Trophoblast cell (in vitro differentiated cells and primary cell): ENCODE results near the gene LRRC1.

Experiments used
- DNase-seq, 2 donors: peaks; one replicate each; pipeline ENCODE4 v3.0.0-alpha.2; 2016
- H2AFZ ChIP-seq: 2 replicates; pipeline ENCODE4 v1.6.1; 2013; ENCODE audit warnings: low read length, moderate library complexity, mild to moderate bottlenecking; ENCODE audit not compliant: insufficient read depth, poor library complexity
- H2AK5ac ChIP-seq: 2 replicates; pipeline ENCODE4 v1.6.1; 2013; ENCODE audit warnings: mild to moderate bottlenecking, low read length
- H2BK120ac ChIP-seq: 2 replicates; pipeline ENCODE4 v1.6.1; 2013; ENCODE audit warnings: low read length, mild to moderate bottlenecking, moderate library complexity; ENCODE audit not compliant: insufficient read depth, poor library complexity
- H2BK12ac ChIP-seq: 2 replicates; pipeline ENCODE4 v1.6.1; 2013; ENCODE audit warnings: mild to moderate bottlenecking, low read length, moderate library complexity
- H2BK5ac ChIP-seq: 2 replicates; pipeline ENCODE4 v1.6.1; 2013; ENCODE audit warnings: low read length, low read depth, moderate library complexity, mild to moderate bottlenecking; ENCODE audit not compliant: poor library complexity
- H3K14ac ChIP-seq: 2 replicates; pipeline ENCODE4 v1.6.1; 2013; ENCODE audit warnings: mild to moderate bottlenecking, low read length
- H3K18ac ChIP-seq: 2 replicates; pipeline ENCODE4 v1.6.1; 2013; ENCODE audit warnings: mild to moderate bottlenecking, low read length
- H3K23ac ChIP-seq: 2 replicates; pipeline ENCODE4 v1.6.1; 2013; ENCODE audit warnings: low read length
- H3K27ac ChIP-seq: 2 replicates; pipeline ENCODE4 v1.5.1; 2013; ENCODE audit warnings: low read depth, mild to moderate bottlenecking, inconsistent platforms, low read length, moderate library complexity
- H3K27me3 ChIP-seq: 2 replicates; pipeline ENCODE4 v1.6.1; 2013; ENCODE audit warnings: inconsistent platforms, mild to moderate bottlenecking, low read length, moderate library complexity; ENCODE audit not compliant: insufficient read depth
- H3K36me3 ChIP-seq, 2 experiments: 1 replicate in 1 of 2; 2 replicates in 1 of 2; pipeline ENCODE4 v1.6.1; 2013; ENCODE audit warnings: low read length in 2 of 2, mild to moderate bottlenecking in 2 of 2, moderate library complexity in 1 of 2; ENCODE audit not compliant: insufficient read depth in 2 of 2, control insufficient read depth in 1 of 2
- H3K4ac ChIP-seq: 2 replicates; pipeline ENCODE4 v1.6.1; 2013; ENCODE audit warnings: low read depth, mild to moderate bottlenecking, low read length, moderate library complexity
- H3K4me1 ChIP-seq, 2 experiments: 1 replicate in 1 of 2; 2 replicates in 1 of 2; pipeline ENCODE4 v1.6.1; 2013; ENCODE audit warnings: low read length in 2 of 2, mild to moderate bottlenecking in 2 of 2, moderate library complexity in 1 of 2; ENCODE audit not compliant: insufficient read depth in 2 of 2, control insufficient read depth in 1 of 2
- H3K4me2 ChIP-seq: 2 replicates; pipeline ENCODE4 v1.6.1; 2013; ENCODE audit warnings: inconsistent platforms, mild to moderate bottlenecking, low read length, moderate library complexity
- H3K4me3 ChIP-seq: 2 replicates; pipeline ENCODE4 v1.5.1; 2013; ENCODE audit warnings: mild to moderate bottlenecking, low read depth, low read length, inconsistent platforms
- H3K79me1 ChIP-seq: one replicate; pipeline ENCODE4 v1.6.1; 2013; ENCODE audit warnings: low read length
- H3K79me2 ChIP-seq: 2 replicates; pipeline ENCODE4 v1.6.1; 2013; ENCODE audit warnings: low read length, mild to moderate bottlenecking; ENCODE audit not compliant: control insufficient read depth, insufficient read depth, poor library complexity
- H3K9ac ChIP-seq: 2 replicates; pipeline ENCODE4 v1.6.1; 2013; ENCODE audit warnings: mild to moderate bottlenecking, low read length
- H3K9me3 ChIP-seq: 2 replicates; pipeline ENCODE4 v1.6.1; 2013; ENCODE audit warnings: low read depth, mild to moderate bottlenecking, control low read depth, inconsistent platforms, low read length; ENCODE audit not compliant: insufficient read depth
- H4K12ac ChIP-seq: 2 replicates; pipeline ENCODE4 v1.6.1; 2013; ENCODE audit warnings: low read depth, mild to moderate bottlenecking, low read length, moderate library complexity
- H4K8ac ChIP-seq: 2 replicates; pipeline ENCODE4 v1.6.1; 2013; ENCODE audit warnings: low read depth, mild to moderate bottlenecking, low read length, moderate library complexity
- H4K91ac ChIP-seq: one replicate; pipeline ENCODE4 v1.6.1; 2013; ENCODE audit warnings: low read depth, mild to moderate bottlenecking, low read length, moderate library complexity
- WGBS: extraction: QIAGEN DNeasy Blood & Tissue Kit; methylation state at CpG from one replicate; pipeline ENCODE4 v1.1.7; 2013; ENCODE audit warnings: missing lambda C conversion rate; ENCODE audit not compliant: insufficient read length, insufficient coverage; ENCODE audit errors: extremely low coverage; 5-methylcytosine and 5-hydroxymethylcytosine counted together

Gene LRRC1

GRCh38 chr6:53930330-53930729 is 135.5 kb downstream of the LRRC1 start:
- no peak overlapping the region for H4K12ac ChIP-seq
- H3K4me2 ChIP-seq, result no peak overlapping the region
- no peak overlapping the region for H3K23ac ChIP-seq
- WGBS, result no CpG with 5 or more reads among the region's 1 CpG
- peaks cover 7 to 10% of the 10 kb centered on the region in 2 experiments for H3K36me3 ChIP-seq
- no peak overlapping the region for H4K91ac ChIP-seq
- peaks cover 20% of the 10 kb centered on the region for H3K79me1 ChIP-seq
- no peak overlapping the region for H3K27ac ChIP-seq
- H3K18ac ChIP-seq, result no peak overlapping the region
- H2AK5ac ChIP-seq, result no peak overlapping the region
- no peak overlapping the region for H3K4me3 ChIP-seq
- peaks cover 7 to 33% of the 10 kb centered on the region in 2 experiments for H3K4me1 ChIP-seq
- H2BK5ac ChIP-seq, result no peak overlapping the region
- no peak overlapping the region for H3K14ac ChIP-seq
- H3K79me2 ChIP-seq, result no peaks in the 10 kb centered on the region
- no peak overlapping the region for H3K9ac ChIP-seq
- no peak overlapping the region for H2BK120ac ChIP-seq
- no peak overlapping the region for H2BK12ac ChIP-seq
- H3K4ac ChIP-seq, result no peak overlapping the region
- H2AFZ ChIP-seq, result no peak overlapping the region
- H3K9me3 ChIP-seq, result no peaks in the 10 kb centered on the region
- no peak for DNase-seq
- H3K27me3 ChIP-seq, result no peaks in the 10 kb centered on the region
- H4K8ac ChIP-seq, result no peak overlapping the region

- H4K8ac ChIP-seq, result no peak overlapping the region
- H3K36me3 ChIP-seq, result peaks cover 4 to 10% of the 10 kb centered on the region in 2 experiments
- no peak overlapping the region for H4K91ac ChIP-seq
- no peak overlapping the region for H3K4me3 ChIP-seq
- H3K27me3 ChIP-seq, result no peaks in the 10 kb centered on the region
- no peak overlapping the region for H3K27ac ChIP-seq
- no peak overlapping the region for H3K14ac ChIP-seq
- no peak overlapping the region for H3K4ac ChIP-seq
- H3K4me2 ChIP-seq, result no peak overlapping the region
- no peaks in the 10 kb centered on the region for H3K79me2 ChIP-seq
- H3K9ac ChIP-seq, result no peak overlapping the region
- no peak overlapping the region for H2BK120ac ChIP-seq
- H3K79me1 ChIP-seq, result peaks cover 20% of the 10 kb centered on the region
- H2BK12ac ChIP-seq, result no peak overlapping the region
- no peak overlapping the region for H2AK5ac ChIP-seq
- H2BK5ac ChIP-seq, result no peak overlapping the region
- peaks cover 2 to 27% of the 10 kb centered on the region in 2 experiments for H3K4me1 ChIP-seq
- no peak overlapping the region for H3K23ac ChIP-seq
- no peak overlapping the region for H2AFZ ChIP-seq
- no CpG with 5 or more reads among the region's 3 CpGs for WGBS
- no peak overlapping the region for H3K18ac ChIP-seq
- DNase-seq, result peak in 1 of 2 donors; percentile 10
- H3K9me3 ChIP-seq, result no peaks in the 10 kb centered on the region
- H4K12ac ChIP-seq, result no peak overlapping the region
Observed at GRCh38 chr6:53931086-53931485, 136.3 kb downstream of the LRRC1 start.

DNA sequence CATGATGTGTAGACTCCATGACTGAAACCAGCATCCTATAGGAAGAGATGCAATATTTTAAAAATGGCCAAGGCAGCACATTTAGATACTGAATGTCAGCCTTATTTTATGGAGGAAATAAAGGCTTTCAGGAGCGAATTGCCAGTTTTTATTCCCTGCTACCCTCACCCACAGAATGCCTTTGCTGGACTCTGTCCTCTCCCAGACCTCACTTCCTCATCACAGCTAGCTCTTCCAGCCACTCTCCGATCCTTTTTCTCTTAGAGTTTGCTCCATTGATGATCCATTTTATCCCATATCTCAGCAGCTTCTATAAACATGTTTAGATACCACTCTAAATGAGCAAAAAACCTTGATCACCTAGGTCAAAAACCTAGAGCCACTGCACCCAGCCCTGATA is 137.7 kb downstream of the LRRC1 start:
- no peak overlapping the region for H3K18ac ChIP-seq
- peaks cover 17% of the 10 kb centered on the region for H3K79me1 ChIP-seq
- no peak overlapping the region for H3K14ac ChIP-seq
- H2AK5ac ChIP-seq, result no peak overlapping the region
- H3K4me3 ChIP-seq, result no peak overlapping the region
- H4K8ac ChIP-seq, result no peak overlapping the region
- H2BK120ac ChIP-seq, result no peak overlapping the region
- H3K9ac ChIP-seq, result no peak overlapping the region
- no peak overlapping the region for H3K4me2 ChIP-seq
- WGBS, result no CpG with 5 or more reads among the region's 2 CpGs
- H3K4me1 ChIP-seq, result peaks cover 2 to 23% of the 10 kb centered on the region in 2 experiments
- no peak overlapping the region for H4K91ac ChIP-seq
- H3K23ac ChIP-seq, result no peak overlapping the region
- H3K27me3 ChIP-seq, result no peaks in the 10 kb centered on the region
- H3K27ac ChIP-seq, result no peak overlapping the region
- H3K79me2 ChIP-seq, result no peaks in the 10 kb centered on the region
- peaks cover 4 to 10% of the 10 kb centered on the region in 2 experiments for H3K36me3 ChIP-seq
- no peak overlapping the region for H2AFZ ChIP-seq
- H4K12ac ChIP-seq, result no peak overlapping the region
- no peak overlapping the region for H2BK12ac ChIP-seq
- no peak overlapping the region for H2BK5ac ChIP-seq
- no peak overlapping the region for H3K4ac ChIP-seq
- DNase-seq, result no peak
- no peaks in the 10 kb centered on the region for H3K9me3 ChIP-seq

GRCh38 chr6:53934023-53934422 is 139.2 kb downstream of the LRRC1 start:
- no peaks in the 10 kb centered on the region for H3K79me2 ChIP-seq
- no CpG with 5 or more reads among the region's 6 CpGs for WGBS
- H4K91ac ChIP-seq, result no peak overlapping the region
- H4K8ac ChIP-seq, result no peak overlapping the region
- no peak overlapping the region for H2BK120ac ChIP-seq
- no peak overlapping the region for H3K14ac ChIP-seq
- H2BK5ac ChIP-seq, result no peak overlapping the region
- no peak overlapping the region for H3K23ac ChIP-seq
- peaks cover 2 to 16% of the 10 kb centered on the region in 2 experiments for H3K4me1 ChIP-seq
- no peak overlapping the region for H3K4me2 ChIP-seq
- H3K9me3 ChIP-seq, result no peaks in the 10 kb centered on the region
- no peak overlapping the region for H4K12ac ChIP-seq
- H3K4ac ChIP-seq, result no peak overlapping the region
- H3K36me3 ChIP-seq, result peaks cover 4 to 10% of the 10 kb centered on the region in 2 experiments
- no peak overlapping the region for H3K9ac ChIP-seq
- peak; percentile 12 to 75 for DNase-seq
- H3K27me3 ChIP-seq, result no peaks in the 10 kb centered on the region
- peaks cover 12% of the 10 kb centered on the region for H3K79me1 ChIP-seq
- H3K18ac ChIP-seq, result no peak overlapping the region
- H2AK5ac ChIP-seq, result no peak overlapping the region
- peak overlapping the region; percentile 26 for H3K27ac ChIP-seq
- H3K4me3 ChIP-seq, result no peak overlapping the region
- no peak overlapping the region for H2AFZ ChIP-seq
- H2BK12ac ChIP-seq, result no peak overlapping the region
